Lower lobe of right lung (tissue), 2 donors: Measurements from ENCODE around the gene ZNF768. TPM values are rescaled to one million over a fixed set of nuclear protein-coding genes. Genes with fewer than 3 reads are reported as not detected.

Experiments
- ATAC-seq, 2 donors: fragments of 200-7000 bp; cut with Tn5 transposase; one replicate each; pipeline ENCODE4 v1.9.1; 2020 to 2022; ENCODE audit warnings: mild to moderate bottlenecking in 2 of 2, moderate library complexity in 2 of 2
- DNase-seq: peaks from one replicate; pipeline ENCODE4 v3.0.0-alpha.2; 2020
- H3K27ac ChIP-seq: fragments of 200-600 bp; one replicate; pipeline ENCODE4 v1.8.0; 2022
- H3K27me3 ChIP-seq: fragments of 200-600 bp; one replicate; pipeline ENCODE4 v1.8.0; 2022; ENCODE audit warnings: low read depth
- H3K36me3 ChIP-seq: fragments of 200-600 bp; one replicate; pipeline ENCODE4 v1.8.0; 2022; ENCODE audit warnings: mild to moderate bottlenecking
- H3K4me1 ChIP-seq: fragments of 200-600 bp; one replicate; pipeline ENCODE4 v1.8.0; 2022
- H3K4me3 ChIP-seq: fragments of 200-600 bp; one replicate; pipeline ENCODE4 v1.8.0; 2022; ENCODE audit warnings: mild to moderate bottlenecking
- H3K9me3 ChIP-seq: fragments of 200-600 bp; one replicate; pipeline ENCODE4 v1.8.0; 2022
- CTCF ChIP-seq: fragments of 200-600 bp; IDR thresholded peaks from one replicate; pipeline ENCODE4 v1.8.0; 2022; ENCODE audit warnings: antibody characterized with exemption, mild to moderate bottlenecking
- intact Hi-C: fragments of 100-400 bp; cut with DNase I; formaldehyde crosslinking; loops from one replicate; pipeline ENCODE4 v1.11.0; 2022
- total RNA-seq: library from RNA; stranded (reverse); fragmentation: NEBNext Ultra II Directional; extraction: Animal tissue kit (Norgen Biotek cat#: 25700); gene quantifications from one replicate; pipeline ENCODE4 v1.2.1, GENCODE V29; 2021
- donor health status: DM: no; HTN: yes; CAD: no; lungs with severe emphysema.

ZNF768 gene
- total RNA-seq, 1 donor from 2014 or later = 24.9 TPM

- Histone ChIP-seq H3K27ac (no peak overlapping the region), H3K36me3 (peaks cover 50% of the 10 kb centered on the region), H3K4me3 (no peak overlapping the region), H3K27me3 (no peaks in the 10 kb centered on the region), H3K4me1 (no peaks in the 10 kb centered on the region), H3K9me3 (no peaks in the 10 kb centered on the region)
- TF ChIP-seq CTCF = no peak
- DNase-seq (no peak), ATAC-seq (no peak)
- intact Hi-C loops = no loop called here
Measured at GRCh38 chr16:30499284-30499683, 27.1 kb downstream of the ZNF768 start.

GRCh38 chr16:30494709-30495108 is 31.7 kb downstream of the ZNF768 start:
- peaks cover 34% of the 10 kb centered on the region for H3K36me3 ChIP-seq
- no peak for TF ChIP-seq CTCF
- no peak overlapping the region for H3K4me3 ChIP-seq
- intact Hi-C loops = no loop called here
- no peaks in the 10 kb centered on the region for H3K27me3 ChIP-seq
- peaks cover 5% of the 10 kb centered on the region for H3K4me1 ChIP-seq
- H3K27ac ChIP-seq = no peak overlapping the region
- ATAC-seq = no peak
- DNase-seq = no peak
- no peaks in the 10 kb centered on the region for H3K9me3 ChIP-seq

GRCh38 chr16:30493941-30494488 is 32.4 kb downstream of the ZNF768 start:
- no peak for TF ChIP-seq CTCF
- no peaks in the 10 kb centered on the region for H3K9me3 ChIP-seq
- H3K4me3 ChIP-seq = no peak overlapping the region
- no peaks in the 10 kb centered on the region for H3K27me3 ChIP-seq
- ATAC-seq (no peak), DNase-seq (no peak)
- H3K4me1 ChIP-seq = peaks cover 7% of the 10 kb centered on the region
- H3K27ac ChIP-seq = no peak overlapping the region
- intact Hi-C loops = no loop called here
- peaks cover 37% of the 10 kb centered on the region for H3K36me3 ChIP-seq

GRCh38 chr16:30491744-30492308 is 34.5 kb downstream of the ZNF768 start:
- TF ChIP-seq CTCF = no peak
- H3K36me3 ChIP-seq = peaks cover 44% of the 10 kb centered on the region
- H3K9me3 ChIP-seq = no peaks in the 10 kb centered on the region
- intact Hi-C loops = no loop called here
- DNase-seq (no peak), ATAC-seq (peak in 1 of 2 donors; percentile 24)
- H3K27me3 ChIP-seq = no peaks in the 10 kb centered on the region
- H3K4me1 ChIP-seq = peaks cover 12% of the 10 kb centered on the region
- no peak overlapping the region for H3K4me3 ChIP-seq
- H3K27ac ChIP-seq = no peak overlapping the region

GRCh38 chr16:30491229-30491628 is 35.1 kb downstream of the ZNF768 start:
- H3K36me3 ChIP-seq = peaks cover 47% of the 10 kb centered on the region
- DNase-seq = no peak
- TF ChIP-seq CTCF = no peak
- H3K4me1 ChIP-seq = peaks cover 12% of the 10 kb centered on the region
- H3K4me3 ChIP-seq = no peak overlapping the region
- no peaks in the 10 kb centered on the region for H3K9me3 ChIP-seq
- no peaks in the 10 kb centered on the region for H3K27me3 ChIP-seq
- H3K27ac ChIP-seq = no peak overlapping the region
- ATAC-seq = no peak
- intact Hi-C loops = no loop called here
